ENCODE results near the gene TMCC3. TPM values are rescaled to one million over a fixed set of nuclear protein-coding genes. Genes with fewer than 3 reads are reported as not detected.

The TMCC3 gene
- total RNA-seq, 4 donors from 2014 or later, result 9.2 to 39.6 (median 12.4) TPM

DNA sequence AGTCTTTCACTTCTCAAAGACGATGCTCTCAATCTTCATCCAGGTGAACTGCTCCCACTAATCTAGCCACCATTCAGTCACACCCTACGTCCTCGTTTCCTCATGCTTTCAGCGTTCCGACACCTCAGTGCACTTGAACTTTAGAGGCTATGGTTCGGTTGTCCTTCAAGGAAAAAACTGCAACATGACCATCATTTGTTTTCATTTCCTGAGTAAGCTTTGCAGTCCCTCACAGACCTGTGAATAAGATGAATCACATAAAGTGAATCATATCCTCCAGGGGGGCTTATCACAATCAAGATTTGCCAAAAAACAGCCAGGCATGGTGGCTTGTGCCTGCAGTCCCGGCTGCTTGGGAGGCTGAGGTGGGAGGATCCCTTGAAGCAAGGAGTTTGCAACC, 80.2 kb downstream of the TMCC3 start:
- DNase-seq (ENCODE audit: low spot score), result no peak
- TF ChIP-seq, protein P1, sequence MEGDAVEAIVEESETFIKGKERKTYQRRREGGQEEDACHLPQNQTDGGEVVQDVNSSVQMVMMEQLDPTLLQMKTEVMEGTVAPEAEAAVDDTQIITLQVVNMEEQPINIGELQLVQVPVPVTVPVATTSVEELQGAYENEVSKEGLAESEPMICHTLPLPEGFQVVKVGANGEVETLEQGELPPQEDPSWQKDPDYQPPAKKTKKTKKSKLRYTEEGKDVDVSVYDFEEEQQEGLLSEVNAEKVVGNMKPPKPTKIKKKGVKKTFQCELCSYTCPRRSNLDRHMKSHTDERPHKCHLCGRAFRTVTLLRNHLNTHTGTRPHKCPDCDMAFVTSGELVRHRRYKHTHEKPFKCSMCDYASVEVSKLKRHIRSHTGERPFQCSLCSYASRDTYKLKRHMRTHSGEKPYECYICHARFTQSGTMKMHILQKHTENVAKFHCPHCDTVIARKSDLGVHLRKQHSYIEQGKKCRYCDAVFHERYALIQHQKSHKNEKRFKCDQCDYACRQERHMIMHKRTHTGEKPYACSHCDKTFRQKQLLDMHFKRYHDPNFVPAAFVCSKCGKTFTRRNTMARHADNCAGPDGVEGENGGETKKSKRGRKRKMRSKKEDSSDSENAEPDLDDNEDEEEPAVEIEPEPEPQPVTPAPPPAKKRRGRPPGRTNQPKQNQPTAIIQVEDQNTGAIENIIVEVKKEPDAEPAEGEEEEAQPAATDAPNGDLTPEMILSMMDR (IDR thresholded peaks at IDR 0.05), result no peak
- ATAC-seq (ENCODE audit: low FRiP score), result no peak

DNA sequence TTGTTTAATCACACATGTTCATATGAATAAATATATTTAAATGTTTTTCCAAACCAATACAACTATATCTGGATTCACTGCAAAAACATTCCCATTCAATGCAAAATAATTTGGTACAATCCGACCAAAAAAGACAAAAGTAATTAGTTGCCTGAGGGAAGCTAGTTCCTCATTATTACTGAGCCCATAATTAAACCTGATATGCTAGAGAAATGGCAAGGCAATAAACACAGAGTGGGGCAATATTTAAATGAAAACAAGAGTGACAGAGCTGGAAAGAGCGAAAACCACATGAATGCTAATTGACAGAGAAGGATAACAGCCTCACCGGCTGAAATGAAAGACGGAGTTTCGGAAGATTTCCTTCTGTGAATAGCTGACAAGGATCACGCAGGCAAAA, 82.6 kb downstream of the TMCC3 start:
- DNase-seq (ENCODE audit: low spot score) (no peak), ATAC-seq (ENCODE audit: low FRiP score) (no peak)
- TF ChIP-seq, protein P1 (IDR thresholded peaks at IDR 0.05), result no peak

DNA sequence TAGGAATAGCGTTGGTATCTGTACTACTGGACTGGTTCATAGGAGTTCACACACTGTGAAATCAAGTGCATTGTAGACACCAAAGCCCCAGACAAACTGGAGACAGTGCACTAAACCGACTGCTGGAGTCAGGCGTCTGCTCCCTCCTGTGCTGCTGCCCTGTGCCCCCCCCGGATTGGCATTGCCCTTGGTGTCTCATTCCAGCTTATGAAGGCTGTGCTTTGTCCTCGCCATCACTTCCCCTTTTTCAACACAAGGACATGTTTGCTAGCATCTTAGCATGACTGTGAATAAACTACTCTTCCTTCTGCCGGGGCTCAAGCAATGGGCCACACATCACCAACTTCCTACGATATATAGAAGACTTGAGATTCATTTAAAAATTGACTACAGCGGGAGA, 84.0 kb downstream of the TMCC3 start:
- TF ChIP-seq, protein P1 (IDR thresholded peaks at IDR 0.05), result no peak
- DNase-seq (ENCODE audit: low spot score), result no peak
- no peak for ATAC-seq (ENCODE audit: low FRiP score)

DNA sequence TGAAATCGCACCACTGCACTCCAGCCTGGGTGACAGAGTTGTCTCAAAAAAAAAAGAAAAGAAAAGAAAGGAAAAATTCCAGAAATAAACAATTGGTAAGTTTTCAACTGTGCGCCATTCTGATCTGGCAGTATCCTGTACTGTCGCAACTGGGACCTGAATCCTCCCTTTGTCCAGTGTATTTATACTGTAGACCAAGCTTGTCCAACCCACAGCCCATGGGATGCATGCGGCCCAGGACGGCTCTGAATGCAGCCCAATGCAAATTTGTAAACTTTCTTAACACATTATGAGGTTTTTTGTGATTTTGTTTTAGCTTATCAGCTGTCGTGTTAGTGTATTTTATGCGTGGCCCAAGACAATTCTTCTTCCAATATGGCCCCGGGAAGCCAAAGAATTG, 84.7 kb downstream of the TMCC3 start:
- no peak for ATAC-seq (ENCODE audit: low FRiP score)
- DNase-seq (ENCODE audit: low spot score), result no peak
- TF ChIP-seq, protein P1 (IDR thresholded peaks at IDR 0.05), result no peak

DNA sequence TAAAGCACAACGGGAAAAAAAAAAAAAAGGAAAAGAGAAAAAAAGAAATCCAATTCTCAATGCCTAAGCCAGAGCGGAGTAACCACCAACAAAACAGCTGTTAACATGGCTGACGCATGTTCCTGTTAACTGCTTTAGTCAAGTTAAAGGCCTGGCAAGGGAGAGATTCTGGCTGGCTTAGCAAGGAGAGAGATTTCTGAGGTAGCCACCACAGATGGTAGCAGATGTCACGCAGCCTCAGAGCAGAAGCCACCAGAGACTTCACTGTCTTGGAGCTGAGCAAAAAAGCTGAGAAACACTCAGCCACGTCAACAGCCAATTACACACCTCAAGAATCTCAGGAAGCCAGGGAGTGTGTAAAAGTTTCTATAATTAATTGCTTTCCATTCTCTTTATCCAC, 87.1 kb downstream of the TMCC3 start:
- no peak for ATAC-seq (ENCODE audit: low FRiP score)
- TF ChIP-seq, protein P1 (IDR thresholded peaks at IDR 0.05), result no peak

DNA sequence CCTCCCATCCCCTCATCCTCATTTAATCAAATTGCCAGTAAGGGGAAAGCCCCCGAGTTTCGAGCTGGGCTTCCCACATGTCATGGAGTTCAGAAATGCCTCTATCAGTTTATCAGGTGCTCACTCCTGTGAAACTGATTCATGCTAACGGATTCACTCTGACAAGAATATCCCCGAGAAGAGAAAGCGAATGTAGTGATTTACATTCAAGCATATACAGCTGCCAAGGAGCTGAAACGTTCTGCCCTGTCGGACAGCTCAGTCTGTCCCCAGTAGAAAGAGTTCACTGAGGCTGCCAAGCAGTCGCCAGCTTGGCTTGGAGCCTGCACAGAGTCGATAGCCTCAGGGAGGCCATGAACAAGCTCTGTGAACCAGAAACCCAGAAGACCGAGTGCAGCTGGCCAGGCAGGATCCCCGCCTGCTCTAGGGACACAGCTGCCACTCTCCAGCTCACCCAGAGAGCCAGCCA, 88.4 kb downstream of the TMCC3 start:
- ATAC-seq (ENCODE audit: low FRiP score) (no peak), DNase-seq (ENCODE audit: low spot score) (no peak)

More for the DNA sequence above, 87.1 kb downstream of the TMCC3 start:
- DNase-seq (ENCODE audit: low spot score), result no peak

More for the DNA sequence above, 88.4 kb downstream of the TMCC3 start:
- TF ChIP-seq, protein P1 (IDR thresholded peaks at IDR 0.05), result no peak
